Common myeloid progenitor, CD34-positive (primary cell): ENCODE data around the gene RIPOR3.

Experiments used
- CTCF ChIA-PET: fragments of 350-600 bp; sonication (Branson Sonifier 250); formaldehyde crosslinking; loops from one replicate; lab custom pipeline; 2021; ENCODE audit warnings: antibody characterized with exemption; lab: Charles Lee
- POLR2A ChIA-PET: fragments of 350-600 bp; sonication (Branson Sonifier 250); formaldehyde crosslinking; loops from one replicate; lab custom pipeline; 2021; ENCODE audit warnings: antibody characterized with exemption; lab: Charles Lee
- DNase-seq, 3 donors: peaks; one replicate each; pipeline versions ENCODE4 v3.0.0 to v3.0.0-alpha.2; 2013
- H3K27ac ChIP-seq, 2 experiments: 1 replicate in 1 of 2; 2 replicates in 1 of 2; pipeline ENCODE4 v1.7.0; 2013; ENCODE audit warnings: inconsistent platforms in 2 of 2, low read length in 2 of 2, mild to moderate bottlenecking in 2 of 2, low read depth in 1 of 2, moderate library complexity in 1 of 2; ENCODE audit not compliant: severe bottlenecking in 2 of 2, insufficient read depth in 1 of 2, poor library complexity in 1 of 2
- H3K27me3 ChIP-seq, 5 experiments: replicated peaks in 2 of 5; 1 replicate in 3 of 5; 2 replicates in 2 of 5; pipeline versions ENCODE4 v1.6.1 to v1.7.0; 2013; ENCODE audit warnings: low read length in 4 of 5, mild to moderate bottlenecking in 2 of 5, moderate library complexity in 2 of 5, inconsistent platforms in 1 of 5; ENCODE audit not compliant: insufficient read depth in 5 of 5, control insufficient read depth in 4 of 5
- H3K36me3 ChIP-seq, 4 experiments: 1 replicate in 2 of 4; 2 replicates in 2 of 4; pipeline versions ENCODE4 v1.6.1 to v1.7.0; 2013; ENCODE audit warnings: low read length in 3 of 4, control low read depth in 1 of 4, mild to moderate bottlenecking in 1 of 4; ENCODE audit not compliant: control insufficient read depth in 4 of 4, insufficient read depth in 4 of 4
- H3K4me1 ChIP-seq, 4 experiments: 1 replicate in 3 of 4; 2 replicates in 1 of 4; pipeline versions ENCODE4 v1.6.1 to v1.7.1; 2013; ENCODE audit warnings: low read length in 3 of 4, mild to moderate bottlenecking in 3 of 4, control low read depth in 1 of 4, inconsistent platforms in 1 of 4, moderate library complexity in 1 of 4; ENCODE audit not compliant: control insufficient read depth in 4 of 4, insufficient read depth in 4 of 4; ENCODE audit errors: control extremely low read depth in 1 of 4
- H3K4me3 ChIP-seq, 7 experiments: 1 replicate in 4 of 7; 2 replicates in 3 of 7; pipeline versions ENCODE4 v1.5.1 to v1.7.0; 2013; ENCODE audit warnings: mild to moderate bottlenecking in 7 of 7, low read length in 6 of 7, moderate library complexity in 6 of 7, inconsistent platforms in 2 of 7, low read depth in 2 of 7, control low read depth in 1 of 7; ENCODE audit not compliant: insufficient read depth in 4 of 7, control insufficient read depth in 1 of 7; ENCODE audit errors: extremely low read depth in 1 of 7
- H3K9me3 ChIP-seq, 5 experiments: 1 replicate in 4 of 5; 2 replicates in 1 of 5; pipeline versions ENCODE4 v1.6.1 to v1.7.1; 2013; ENCODE audit warnings: low read length in 4 of 5, mild to moderate bottlenecking in 2 of 5, inconsistent platforms in 1 of 5, low read depth in 1 of 5, moderate library complexity in 1 of 5; ENCODE audit not compliant: control insufficient read depth in 4 of 5, insufficient read depth in 2 of 5; ENCODE audit errors: control extremely low read depth in 1 of 5
- WGBS: methylation state at CpG from one replicate; pipeline ENCODE4 v1.1.5; 2013; ENCODE audit not compliant: insufficient coverage; 5-methylcytosine and 5-hydroxymethylcytosine counted together

Gene RIPOR3

DNA sequence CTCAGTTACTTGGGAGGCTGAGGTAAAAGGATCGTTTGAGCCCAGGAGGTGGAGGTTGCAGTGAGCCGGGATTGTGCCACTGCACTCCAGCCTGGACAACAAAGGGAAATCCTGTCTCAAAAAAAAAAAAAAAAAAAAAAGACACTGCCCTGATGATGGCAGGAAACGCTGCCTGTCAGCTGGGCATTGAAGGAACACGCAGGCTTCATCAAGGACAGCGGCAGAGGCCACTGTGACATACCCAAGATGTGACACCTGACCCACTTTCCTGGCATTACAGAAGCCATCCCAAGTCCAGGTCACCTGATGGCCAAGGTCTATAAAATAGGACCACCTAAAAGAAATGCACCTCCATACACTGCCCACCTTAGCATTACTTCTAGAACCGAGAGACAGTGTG lies 75.9 kb downstream of the RIPOR3 start:
- ChIA-PET CTCF (no interaction called here), POLR2A (no interaction called here)
- Histone ChIP-seq H3K9me3 (no peaks in the 10 kb centered on the region), H3K4me1 (no peaks in the 10 kb centered on the region), H3K36me3 (peaks cover 0 to 25% (median 1%) of the 10 kb centered on the region in 4 experiments), H3K4me3 (no peak overlapping the region), H3K27ac (no peak overlapping the region), H3K27me3 (no peaks in the 10 kb centered on the region)
- 98% methylated on average over 6 of the region's 6 CpGs for WGBS
- no peak for DNase-seq

DNA sequence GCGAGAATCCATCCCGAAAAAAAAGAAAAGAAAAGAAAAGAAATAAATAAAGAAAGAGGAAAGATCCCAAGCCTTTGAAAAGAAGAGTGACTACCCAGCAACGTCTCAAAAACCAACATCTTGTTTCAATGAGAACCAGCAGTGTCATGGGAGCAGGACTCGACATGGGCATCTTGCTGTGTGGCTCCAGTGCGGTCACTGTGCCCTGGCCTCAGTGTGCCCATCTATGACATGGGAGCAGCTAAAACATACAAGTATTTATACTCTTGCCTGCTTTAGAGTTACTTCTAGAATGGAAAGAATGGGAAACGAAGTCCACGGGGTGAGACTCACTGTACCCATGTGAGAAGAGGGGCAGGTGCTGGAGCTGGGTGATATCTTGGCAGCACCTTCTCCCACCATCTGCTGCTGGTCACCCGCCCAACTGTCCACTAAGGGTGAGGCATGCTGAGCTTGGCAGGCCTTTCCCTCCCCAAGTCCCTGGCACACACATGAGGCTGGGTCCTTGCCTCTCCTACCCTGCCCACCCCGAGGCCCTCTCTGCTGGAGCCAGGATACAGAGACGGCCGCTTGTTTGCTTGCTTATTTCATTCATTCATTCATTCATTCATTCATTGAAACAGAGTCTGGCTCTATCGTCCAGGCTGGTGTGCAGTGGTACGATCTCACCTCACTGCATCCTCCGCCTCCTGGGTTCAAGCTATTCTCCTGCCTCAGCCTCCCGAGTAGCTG lies 77.7 kb downstream of the RIPOR3 start:
- no peak overlapping the region for H3K4me3 ChIP-seq
- DNase-seq: no peak
- ChIA-PET POLR2A (interaction anchor here (0.6 kb wide), 1 partner anchor 19 kb away, joined by 3 read pairs; no protein-coding TSS in a partner anchor), CTCF (interaction anchor here (1.0 kb wide), 1 partner anchor 19 kb away, joined by 4 read pairs; no protein-coding TSS in a partner anchor)
- WGBS: 97% methylated on average over 10 of the region's 15 CpGs
- H3K4me1 ChIP-seq: no peaks in the 10 kb centered on the region
- no peaks in the 10 kb centered on the region for H3K9me3 ChIP-seq
- H3K27ac ChIP-seq: no peak overlapping the region
- H3K36me3 ChIP-seq: peaks cover 0 to 22% (median 2%) of the 10 kb centered on the region in 4 experiments
- H3K27me3 ChIP-seq: no peaks in the 10 kb centered on the region

DNA sequence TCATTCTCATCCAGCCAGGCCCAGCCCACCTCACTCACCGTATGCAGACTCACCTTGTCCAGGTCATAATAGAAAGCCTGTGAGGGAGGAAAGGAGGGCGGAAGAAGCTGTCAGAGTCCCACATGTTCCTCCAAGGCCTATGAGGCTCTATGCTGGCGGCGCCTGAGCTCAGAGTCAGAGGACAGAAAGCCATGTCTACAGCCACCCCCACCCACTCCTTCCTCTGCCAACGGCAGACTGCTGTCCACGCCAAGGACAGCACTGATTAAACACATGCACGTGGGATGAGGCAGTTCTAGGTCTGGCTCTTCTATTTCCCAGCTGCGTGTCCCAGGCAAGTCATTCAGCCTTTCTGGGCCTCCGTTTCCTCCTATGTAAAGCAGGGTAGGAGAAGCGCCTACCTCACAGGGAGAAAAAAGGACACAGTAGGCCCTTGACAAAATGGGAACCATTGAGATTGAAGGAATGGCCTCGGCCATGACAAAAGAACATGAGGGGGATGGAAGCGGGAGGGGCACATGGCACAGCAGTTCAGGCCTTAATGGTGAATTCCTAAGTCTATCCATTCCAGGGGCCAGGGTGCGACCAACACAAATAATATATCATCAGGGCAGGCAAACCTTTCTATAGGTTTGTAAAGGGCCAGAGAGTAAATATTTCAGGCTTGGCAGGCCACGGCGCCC lies 80.1 kb downstream of the RIPOR3 start:
- H3K4me1 ChIP-seq: no peaks in the 10 kb centered on the region
- WGBS: 92% methylated on average over 12 of the region's 15 CpGs
- CTCF ChIA-PET: interaction anchor here (1.5 kb wide), 1 partner anchor 13 kb away, joined by 3 read pairs; no protein-coding TSS in a partner anchor
- H3K4me3 ChIP-seq: no peak overlapping the region
- POLR2A ChIA-PET: no interaction called here
- no peaks in the 10 kb centered on the region for H3K27me3 ChIP-seq
- H3K36me3 ChIP-seq: peaks cover 0 to 21% (median 6%) of the 10 kb centered on the region in 4 experiments
- no peaks in the 10 kb centered on the region for H3K9me3 ChIP-seq
- no peak for DNase-seq
- no peak overlapping the region for H3K27ac ChIP-seq

DNA sequence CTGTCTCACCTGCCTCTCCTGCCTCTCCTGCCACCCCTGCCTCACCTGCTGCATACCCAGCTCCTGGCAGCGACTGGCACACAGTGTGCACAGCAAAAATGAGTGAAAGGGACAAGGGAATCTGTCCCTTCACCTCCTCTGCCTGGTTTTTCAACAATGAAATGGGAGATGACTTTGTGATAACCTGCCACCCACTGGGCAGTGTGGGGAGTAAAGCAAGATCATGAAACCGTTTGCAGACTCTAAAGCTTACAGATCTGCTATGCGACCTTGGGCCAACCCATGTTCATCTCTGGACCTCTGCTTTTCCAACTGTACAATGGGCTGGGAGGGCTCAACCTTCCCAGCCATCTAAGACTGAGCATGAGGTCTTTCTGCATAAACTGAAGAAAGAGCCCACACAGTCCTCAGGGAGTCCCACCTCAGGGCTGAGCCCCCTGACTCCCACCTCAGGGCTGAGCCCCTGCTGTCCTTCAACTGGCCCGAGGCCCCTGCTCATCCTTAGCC lies 81.1 kb downstream of the RIPOR3 start:
- 100% methylated on average over 3 of the region's 4 CpGs for WGBS
- no peak for DNase-seq
- no peaks in the 10 kb centered on the region for H3K4me1 ChIP-seq
- peaks cover 0 to 17% (median 6%) of the 10 kb centered on the region in 4 experiments for H3K36me3 ChIP-seq
- H3K4me3 ChIP-seq: no peak overlapping the region
- H3K9me3 ChIP-seq: no peaks in the 10 kb centered on the region
- ChIA-PET POLR2A (interaction anchor here (0.6 kb wide), 1 partner anchor 135 kb away, joined by 4 read pairs; no protein-coding TSS in a partner anchor), CTCF (interaction anchor here (1.4 to 1.5 kb wide), 2 partner anchors 13 to 14 kb away, joined by 3 read pairs; no protein-coding TSS in a partner anchor)
- no peaks in the 10 kb centered on the region for H3K27me3 ChIP-seq
- no peak overlapping the region for H3K27ac ChIP-seq

DNA sequence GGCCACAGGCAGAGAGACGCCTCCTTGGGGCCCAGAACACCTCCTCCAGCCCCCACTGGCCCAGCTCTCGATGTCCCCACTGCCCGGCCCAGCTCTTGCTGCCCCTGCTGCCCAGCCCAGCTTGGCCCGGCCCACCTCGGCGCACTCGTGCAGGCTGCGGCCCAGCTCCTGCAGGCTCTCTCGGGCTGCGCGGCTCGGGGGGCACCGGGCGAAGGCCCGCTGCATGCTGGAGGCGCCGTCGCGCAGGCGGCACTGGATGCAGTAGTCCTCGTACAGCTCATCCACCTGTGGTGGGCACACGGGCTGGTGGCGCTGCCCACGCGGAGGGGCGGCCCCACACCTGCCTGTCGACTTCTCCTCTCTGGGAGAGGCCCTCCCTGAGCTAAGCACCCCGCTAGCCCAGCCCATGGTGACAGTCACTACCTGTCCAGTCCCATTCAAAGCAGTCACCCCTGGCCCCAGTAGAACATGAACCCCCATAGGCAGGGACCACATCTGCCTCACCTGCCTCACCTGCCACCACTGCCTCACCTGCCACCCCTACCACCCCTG lies 81.8 kb downstream of the RIPOR3 start:
- no peaks in the 10 kb centered on the region for H3K4me1 ChIP-seq
- H3K9me3 ChIP-seq: no peaks in the 10 kb centered on the region
- H3K36me3 ChIP-seq: peaks cover 0 to 17% (median 6%) of the 10 kb centered on the region in 4 experiments
- 98% methylated on average over 22 of the region's 28 CpGs for WGBS
- ChIA-PET CTCF (interaction anchor here (1.4 kb wide), 1 partner anchor 13 kb away, joined by 3 read pairs; no protein-coding TSS in a partner anchor), POLR2A (interaction anchor here (0.6 kb wide), 1 partner anchor 135 kb away, joined by 4 read pairs; no protein-coding TSS in a partner anchor)
- no peak for DNase-seq
- no peaks in the 10 kb centered on the region for H3K27me3 ChIP-seq
- no peak overlapping the region for H3K27ac ChIP-seq
- H3K4me3 ChIP-seq: no peak overlapping the region

DNA sequence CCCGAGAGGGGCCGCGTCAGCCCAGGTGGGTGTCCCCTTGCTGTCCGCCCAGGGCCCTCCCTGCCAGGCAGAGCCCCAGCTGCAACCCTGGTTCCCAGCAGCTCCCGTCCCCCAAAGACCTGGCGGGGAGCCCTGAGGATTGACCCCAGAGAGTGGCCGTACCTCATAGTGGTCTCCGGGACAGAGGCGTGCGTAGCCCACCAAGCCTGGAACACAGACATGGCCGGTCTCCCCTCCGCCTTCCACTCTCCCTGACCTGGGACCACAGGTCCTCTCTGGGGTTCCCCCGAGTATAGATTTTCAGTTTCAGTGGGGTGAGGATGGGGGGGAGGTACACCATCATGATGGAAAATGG lies 82.6 kb downstream of the RIPOR3 start:
- Histone ChIP-seq H3K36me3 (peaks cover 0 to 18% (median 6%) of the 10 kb centered on the region in 4 experiments), H3K4me1 (no peaks in the 10 kb centered on the region), H3K4me3 (no peak overlapping the region), H3K27ac (no peak overlapping the region), H3K27me3 (no peaks in the 10 kb centered on the region), H3K9me3 (no peaks in the 10 kb centered on the region)
- 98% methylated on average over 10 of the region's 13 CpGs for WGBS
- ChIA-PET CTCF (interaction anchor here (1.4 kb wide), 1 partner anchor 12 kb away, joined by 3 read pairs; no protein-coding TSS in a partner anchor), POLR2A (no interaction called here)
- DNase-seq: no peak
